Gastrocnemius medialis (tissue), 4 donors: ENCODE data around the gene LRMDA. TPM values are rescaled to one million over a fixed set of nuclear protein-coding genes. Genes with fewer than 3 reads are reported as not detected.

Experiments
- ATAC-seq, 2 donors: fragments of 150-250 bp; one replicate each; pipeline ENCODE4 v1.9.1; 2016
- DNase-seq, 2 donors: peaks; one replicate each; pipeline ENCODE4 v3.0.0-alpha.2; 2019
- H3K27ac ChIP-seq, 4 donors: fragments of 200-600 bp; sonication (generic); 1 replicate in 1 of 4; 2 replicates in 3 of 4; pipeline ENCODE4 v1.5.1; 2016 to 2018; ENCODE audit warnings: mild to moderate bottlenecking in 2 of 4, moderate library complexity in 1 of 4
- H3K27me3 ChIP-seq, 3 donors: fragments of 200-600 bp; sonication (generic) in 2 of 3; 1 replicate in 1 of 3; 2 replicates in 2 of 3; pipeline versions ENCODE4 v1.5.1 to v1.6.0; 2016 to 2019; ENCODE audit warnings: mild to moderate bottlenecking in 1 of 3, moderate library complexity in 1 of 3
- H3K36me3 ChIP-seq, 2 donors: fragments of 200-600 bp; sonication (generic) in 1 of 2; one replicate each; pipeline ENCODE4 v1.5.1; 2017 to 2018
- H3K4me1 ChIP-seq, 2 donors: fragments of 200-600 bp; sonication (generic) in 1 of 2; one replicate each; pipeline ENCODE4 v1.5.1; 2016 to 2017; ENCODE audit warnings: mild to moderate bottlenecking in 2 of 2
- H3K4me3 ChIP-seq, 4 donors: fragments of 200-600 bp; sonication (generic) in 3 of 4; 1 replicate in 1 of 4; 2 replicates in 3 of 4; pipeline ENCODE4 v1.5.1; 2016 to 2019; ENCODE audit warnings: mild to moderate bottlenecking in 2 of 4
- H3K9me3 ChIP-seq, 3 donors: fragments of 200-600 bp; sonication (generic) in 2 of 3; 1 replicate in 1 of 3; 2 replicates in 2 of 3; pipeline ENCODE4 v1.5.1; 2016 to 2019
- CTCF ChIP-seq, 5 experiments: fragments of 450-650 bp in 3 of 5; fragments of 200-600 bp in 2 of 5; sonication (generic) in 2 of 5; IDR thresholded peaks in 4 of 5; conservative IDR thresholded peaks in 1 of 5; 1 replicate in 4 of 5; 2 replicates in 1 of 5; pipeline ENCODE4 v1.5.1; 2016 to 2019; ENCODE audit warnings: antibody characterized with exemption in 5 of 5, mild to moderate bottlenecking in 3 of 5, moderate library complexity in 3 of 5
- POLR2A ChIP-seq, 2 donors: fragments of 450-650 bp; IDR thresholded peaks; one replicate each; pipeline ENCODE4 v1.6.1; 2017; ENCODE audit warnings: antibody characterized with exemption in 2 of 2, mild to moderate bottlenecking in 2 of 2, moderate library complexity in 2 of 2
- in situ Hi-C, 4 donors: fragments of 200-750 bp; cut with MboI; loops; one replicate each; pipeline versions ENCODE4 v1.15.0 to v1.8.0; 2017; ENCODE audit warnings: low sequenced_read_pairs in 4 of 4
- intact Hi-C: fragments of 100-400 bp; cut with DNase I; formaldehyde crosslinking; loops from one replicate; pipeline ENCODE4 v1.15.1; 2023; ENCODE audit warnings: low total_unique reads
- total RNA-seq, 4 donors: library from RNA; depleted of rRNA; stranded (reverse); fragments of >200 nt; gene quantifications; one replicate each; pipeline versions ENCODE4 v1.1.0 to v1.2.3, GENCODE V29; 2016

LRMDA gene
- total RNA-seq, 4 donors from 2014 or later, result 0.80 to 4.5 (median 1.4) TPM

GRCh38 chr10:75575940-75576339, 144.5 kb downstream of the LRMDA start:
- Histone ChIP-seq H3K27ac (no peak overlapping the region), H3K27me3 (no peaks in the 10 kb centered on the region), H3K9me3 (peaks cover 0 to 21% (median 0%) of the 10 kb centered on the region in 3 donors), H3K4me3 (no peak overlapping the region), H3K36me3 (no peaks in the 10 kb centered on the region), H3K4me1 (no peaks in the 10 kb centered on the region)
- in situ Hi-C loops (no loop called here), intact Hi-C loops (no loop called here)
- TF ChIP-seq POLR2A (IDR thresholded peaks at IDR 0.05) (no peak), CTCF (IDR thresholded peaks at IDR 0.05 in 4 of 5, conservative IDR thresholded peaks at IDR 0.05 in 1 of 5) (no peak)
- ATAC-seq (no peak), DNase-seq (no peak)

GRCh38 chr10:75582102-75582501, 150.7 kb downstream of the LRMDA start:
- TF ChIP-seq CTCF (IDR thresholded peaks at IDR 0.05 in 4 of 5, conservative IDR thresholded peaks at IDR 0.05 in 1 of 5) (no peak), POLR2A (IDR thresholded peaks at IDR 0.05) (no peak)
- intact Hi-C loops, result no loop called here
- no peaks in the 10 kb centered on the region for H3K27me3 ChIP-seq
- no peaks in the 10 kb centered on the region for H3K36me3 ChIP-seq
- H3K9me3 ChIP-seq, result peaks cover 0 to 9% (median 0%) of the 10 kb centered on the region in 3 donors
- no peak overlapping the region for H3K4me3 ChIP-seq
- no peak overlapping the region for H3K27ac ChIP-seq
- no peaks in the 10 kb centered on the region for H3K4me1 ChIP-seq
- DNase-seq (no peak), ATAC-seq (no peak)
- in situ Hi-C loops, result no loop called here

- in situ Hi-C loops (no loop called here), intact Hi-C loops (no loop called here)
- H3K27me3 ChIP-seq, result no peaks in the 10 kb centered on the region
- DNase-seq (no peak), ATAC-seq (no peak)
- no peaks in the 10 kb centered on the region for H3K36me3 ChIP-seq
- no peak for TF ChIP-seq POLR2A (IDR thresholded peaks at IDR 0.05)
- no peak for TF ChIP-seq CTCF (IDR thresholded peaks at IDR 0.05 in 4 of 5, conservative IDR thresholded peaks at IDR 0.05 in 1 of 5)
- no peak overlapping the region for H3K27ac ChIP-seq
- H3K9me3 ChIP-seq, result peaks cover 0 to 9% (median 0%) of the 10 kb centered on the region in 3 donors
- H3K4me3 ChIP-seq, result no peak overlapping the region
- no peaks in the 10 kb centered on the region for H3K4me1 ChIP-seq
These were observed 153.9 kb downstream of the LRMDA start for GRCh38 chr10:75585294-75585693.

GRCh38 chr10:75586814-75587213, 155.4 kb downstream of the LRMDA start:
- no peak overlapping the region for H3K27ac ChIP-seq
- DNase-seq (no peak), ATAC-seq (no peak)
- peaks cover 0 to 9% (median 0%) of the 10 kb centered on the region in 3 donors for H3K9me3 ChIP-seq
- intact Hi-C loops, result no loop called here
- no peaks in the 10 kb centered on the region for H3K27me3 ChIP-seq
- H3K4me3 ChIP-seq, result no peak overlapping the region
- TF ChIP-seq POLR2A (IDR thresholded peaks at IDR 0.05) (no peak), CTCF (IDR thresholded peaks at IDR 0.05 in 4 of 5, conservative IDR thresholded peaks at IDR 0.05 in 1 of 5) (no peak)
- no peaks in the 10 kb centered on the region for H3K4me1 ChIP-seq
- no peaks in the 10 kb centered on the region for H3K36me3 ChIP-seq
- in situ Hi-C loops, result no loop called here

- H3K4me1 ChIP-seq, result no peaks in the 10 kb centered on the region
- in situ Hi-C loops, result no loop called here
These were observed 156.6 kb downstream of the LRMDA start for GRCh38 chr10:75588031-75588430.

More at GRCh38 chr10:75588031-75588430, 156.6 kb downstream of the LRMDA start:
- no peak for TF ChIP-seq POLR2A (IDR thresholded peaks at IDR 0.05)
- TF ChIP-seq CTCF (IDR thresholded peaks at IDR 0.05 in 4 of 5, conservative IDR thresholded peaks at IDR 0.05 in 1 of 5), result no peak
- no peak overlapping the region for H3K27ac ChIP-seq
- no peaks in the 10 kb centered on the region for H3K27me3 ChIP-seq
- H3K36me3 ChIP-seq, result no peaks in the 10 kb centered on the region
- no peak for DNase-seq
- no peak overlapping the region for H3K4me3 ChIP-seq
- no peak for ATAC-seq
- no peaks in the 10 kb centered on the region for H3K9me3 ChIP-seq
- intact Hi-C loops, result no loop called here
